ENCODE measurements around the gene WDTC1. TPM values are rescaled to one million over a fixed set of nuclear protein-coding genes. Genes with fewer than 3 reads are reported as not detected.

The WDTC1 gene
- total and polyA plus RNA-seq, 4 donors = 19.8 to 41.0 (median 30.2) TPM

- WGBS, 2 donors = 87 to 93% methylated on average over 5 of the region's 5 CpGs
- Histone ChIP-seq H3K27me3 (ENCODE audit: control insufficient read depth in 3 of 3, insufficient read depth in 3 of 3, low read length in 2 of 3) (no peaks in the 10 kb centered on the region), H3K9ac (ENCODE audit: insufficient read depth in 1 of 2, low read length in 2 of 2) (no peak overlapping the region), H3K4me3 (no peak overlapping the region), H3K4me1 (ENCODE audit: control insufficient read depth in 5 of 5, insufficient read depth in 5 of 5, low read length in 5 of 5) (peaks cover 4 to 6% (median 5%) of the 10 kb centered on the region in 5 donors), H3K36me3 (ENCODE audit: control insufficient read depth in 4 of 4, insufficient read depth in 4 of 4, low read length in 4 of 4) (peaks cover 0 to 30% (median 21%) of the 10 kb centered on the region in 4 donors), H3K9me3 (ENCODE audit: control insufficient read depth in 4 of 4, insufficient read depth in 3 of 4, low read length in 3 of 4) (no peaks in the 10 kb centered on the region), H3K27ac (ENCODE audit: low read depth in 1 of 2, low read length in 1 of 2) (no peak overlapping the region)
- ATAC-seq (ENCODE audit: insufficient read depth, low FRiP score) = no peak
- no peak for TF ChIP-seq CTCF (IDR thresholded peaks at IDR 0.05; ENCODE audit: control extremely low read depth, extremely low read depth)
- no peak for DNase-seq
Observed at GRCh38 chr1:27327964-27328363, 93.5 kb downstream of the WDTC1 start.

GRCh38 chr1:27330786-27331185, 96.4 kb downstream of the WDTC1 start:
- ATAC-seq (ENCODE audit: insufficient read depth, low FRiP score) = no peak
- no peak overlapping the region for H3K27ac ChIP-seq (ENCODE audit: low read depth in 1 of 2, low read length in 1 of 2)
- TF ChIP-seq CTCF (IDR thresholded peaks at IDR 0.05; ENCODE audit: control extremely low read depth, extremely low read depth) = no peak
- H3K9me3 ChIP-seq (ENCODE audit: control insufficient read depth in 4 of 4, insufficient read depth in 3 of 4, low read length in 3 of 4) = no peaks in the 10 kb centered on the region
- WGBS, 2 donors = 87% methylated on average over 8 of the region's 8 CpGs
- H3K36me3 ChIP-seq (ENCODE audit: control insufficient read depth in 4 of 4, insufficient read depth in 4 of 4, low read length in 4 of 4) = peaks cover 0 to 46% (median 31%) of the 10 kb centered on the region in 4 donors
- no peak overlapping the region for H3K4me3 ChIP-seq
- H3K9ac ChIP-seq (ENCODE audit: insufficient read depth in 1 of 2, low read length in 2 of 2) = no peak overlapping the region
- no peak for DNase-seq
- H3K27me3 ChIP-seq (ENCODE audit: control insufficient read depth in 3 of 3, insufficient read depth in 3 of 3, low read length in 2 of 3) = no peaks in the 10 kb centered on the region
- peaks cover 0 to 3% (median 0%) of the 10 kb centered on the region in 5 donors for H3K4me1 ChIP-seq (ENCODE audit: control insufficient read depth in 5 of 5, insufficient read depth in 5 of 5, low read length in 5 of 5)

GRCh38 chr1:27331426-27331825, 97.0 kb downstream of the WDTC1 start:
- H3K4me3 ChIP-seq = no peak overlapping the region
- H3K9ac ChIP-seq (ENCODE audit: insufficient read depth in 1 of 2, low read length in 2 of 2) = no peak overlapping the region
- DNase-seq = no peak
- H3K9me3 ChIP-seq (ENCODE audit: control insufficient read depth in 4 of 4, insufficient read depth in 3 of 4, low read length in 3 of 4) = no peaks in the 10 kb centered on the region
- TF ChIP-seq CTCF (IDR thresholded peaks at IDR 0.05; ENCODE audit: control extremely low read depth, extremely low read depth) = no peak
- H3K27me3 ChIP-seq (ENCODE audit: control insufficient read depth in 3 of 3, insufficient read depth in 3 of 3, low read length in 2 of 3) = no peaks in the 10 kb centered on the region
- H3K36me3 ChIP-seq (ENCODE audit: control insufficient read depth in 4 of 4, insufficient read depth in 4 of 4, low read length in 4 of 4) = peaks cover 0 to 50% (median 29%) of the 10 kb centered on the region in 4 donors
- no peak for ATAC-seq (ENCODE audit: insufficient read depth, low FRiP score)
- no peak overlapping the region for H3K27ac ChIP-seq (ENCODE audit: low read depth in 1 of 2, low read length in 1 of 2)
- H3K4me1 ChIP-seq (ENCODE audit: control insufficient read depth in 5 of 5, insufficient read depth in 5 of 5, low read length in 5 of 5) = peaks cover 0 to 3% (median 0%) of the 10 kb centered on the region in 5 donors
- WGBS, 2 donors = 87 to 92% methylated on average over 3 of the region's 3 CpGs

- Histone ChIP-seq H3K27ac (ENCODE audit: low read depth in 1 of 2, low read length in 1 of 2) (no peak overlapping the region), H3K9ac (ENCODE audit: insufficient read depth in 1 of 2, low read length in 2 of 2) (no peak overlapping the region), H3K4me1 (ENCODE audit: control insufficient read depth in 5 of 5, insufficient read depth in 5 of 5, low read length in 5 of 5) (peaks cover 0 to 3% (median 0%) of the 10 kb centered on the region in 5 donors), H3K4me3 (no peak overlapping the region), H3K27me3 (ENCODE audit: control insufficient read depth in 3 of 3, insufficient read depth in 3 of 3, low read length in 2 of 3) (no peaks in the 10 kb centered on the region), H3K36me3 (ENCODE audit: control insufficient read depth in 4 of 4, insufficient read depth in 4 of 4, low read length in 4 of 4) (peaks cover 0 to 55% (median 32%) of the 10 kb centered on the region in 4 donors), H3K9me3 (ENCODE audit: control insufficient read depth in 4 of 4, insufficient read depth in 3 of 4, low read length in 3 of 4) (no peaks in the 10 kb centered on the region)
- ATAC-seq (ENCODE audit: insufficient read depth, low FRiP score) = no peak
- no peak for DNase-seq
- TF ChIP-seq CTCF (IDR thresholded peaks at IDR 0.05; ENCODE audit: control extremely low read depth, extremely low read depth) = no peak
- WGBS, 2 donors = 88 to 97% methylated on average over 5 of the region's 5 CpGs
Observed at GRCh38 chr1:27331922-27332321, 97.5 kb downstream of the WDTC1 start.

All from lung (tissue), 12 donors.